DOHH2 (cell line): ENCODE results near the gene IGF1R.

ENCODE experiments used
- H3F3A ChIP-seq: fragments of 200-600 bp; sonication (generic), shearing (Covaris generic); 2 replicates; pipeline ENCODE4 v1.6.0; 2016; ENCODE audit warnings: antibody characterized with exemption, mild to moderate bottlenecking; ENCODE audit not compliant: control insufficient read depth, insufficient read depth
- H3K27ac ChIP-seq: fragments of 200-600 bp; sonication (generic); 2 replicates; pipeline ENCODE4 v1.5.1; 2014; ENCODE audit warnings: low read depth, mild to moderate bottlenecking, low read length, moderate library complexity
- H3K27me3 ChIP-seq: fragments of 200-600 bp; sonication (generic); 2 replicates; pipeline ENCODE4 v1.6.1; 2014; ENCODE audit warnings: mild to moderate bottlenecking, low read length, mixed read lengths; ENCODE audit not compliant: control insufficient read depth
- H3K36me3 ChIP-seq: fragments of 200-600 bp; sonication (generic); 2 replicates; pipeline ENCODE4 v1.6.1; 2014; ENCODE audit warnings: mild to moderate bottlenecking, low read length, moderate library complexity, mixed read lengths; ENCODE audit not compliant: control insufficient read depth
- H3K4me1 ChIP-seq: fragments of 200-600 bp; sonication (generic); 2 replicates; pipeline ENCODE4 v1.6.1; 2014; ENCODE audit warnings: mild to moderate bottlenecking, low read length, mixed read lengths; ENCODE audit not compliant: control insufficient read depth
- H3K4me2 ChIP-seq: fragments of 200-600 bp; sonication (generic); 2 replicates; pipeline ENCODE4 v1.6.0; 2014; ENCODE audit warnings: mild to moderate bottlenecking, low read length, moderate library complexity
- H3K4me3 ChIP-seq: fragments of 200-600 bp; sonication (generic); 2 replicates; pipeline ENCODE4 v1.5.1; 2014; ENCODE audit warnings: mild to moderate bottlenecking, low read length, mixed read lengths
- H3K79me2 ChIP-seq: fragments of 200-600 bp; sonication (generic); 2 replicates; pipeline ENCODE4 v1.6.1; 2014; ENCODE audit warnings: mild to moderate bottlenecking, low read length, mixed read lengths; ENCODE audit not compliant: control insufficient read depth
- H3K9me2 ChIP-seq: fragments of 200-600 bp; sonication (generic); replicated peaks from 2 replicates; pipeline ENCODE4 v1.6.1; 2014; ENCODE audit warnings: mild to moderate bottlenecking, low read length, mixed read lengths; ENCODE audit not compliant: control insufficient read depth
- H3K9me3 ChIP-seq: fragments of 200-600 bp; sonication (generic); 2 replicates; pipeline ENCODE4 v1.6.1; 2014; ENCODE audit warnings: antibody characterized with exemption, low read length, mixed read lengths; ENCODE audit not compliant: control insufficient read depth, insufficient read depth
- H4K20me1 ChIP-seq: fragments of 200-600 bp; sonication (generic); 2 replicates; pipeline ENCODE4 v1.6.0; 2014; ENCODE audit warnings: low read depth, mild to moderate bottlenecking, antibody characterized with exemption, low read length, moderate library complexity; ENCODE audit not compliant: control insufficient read depth, insufficient read depth
- EZH2phosphoT487 ChIP-seq: fragments of 200-600 bp; sonication (generic); IDR thresholded peaks from 2 replicates; pipeline ENCODE4 v1.6.1; 2017; ENCODE audit warnings: borderline replicate concordance, mild to moderate bottlenecking, antibody characterized with exemption, low read length, moderate library complexity, mixed read lengths
- TF ChIP-seq, protein P1 (sequence below): fragments of 200-600 bp; sonication (generic); IDR thresholded peaks from one replicate; pipeline ENCODE4 v1.5.1; 2014; ENCODE audit warnings: antibody characterized with exemption, mild to moderate bottlenecking, low read depth, low read length; ENCODE audit not compliant: poor library complexity, severe bottlenecking

The IGF1R gene

GRCh38 chr15:98901434-98902072 is 253.2 kb downstream of the IGF1R start:
- Histone ChIP-seq H3K27ac (no peak overlapping the region), H3K27me3 (no peaks in the 10 kb centered on the region), H3K79me2 (no peaks in the 10 kb centered on the region; the same call in 1 of the 2 replicates), H3K4me3 (no peak overlapping the region), H3K9me2 (no peaks in the 10 kb centered on the region), H3F3A (no peaks in the 10 kb centered on the region), H3K9me3 (no peaks in the 10 kb centered on the region), H3K36me3 (no peaks in the 10 kb centered on the region), H4K20me1 (no peaks in the 10 kb centered on the region), H3K4me2 (no peak overlapping the region), H3K4me1 (no peaks in the 10 kb centered on the region)
- TF ChIP-seq, protein P1, sequence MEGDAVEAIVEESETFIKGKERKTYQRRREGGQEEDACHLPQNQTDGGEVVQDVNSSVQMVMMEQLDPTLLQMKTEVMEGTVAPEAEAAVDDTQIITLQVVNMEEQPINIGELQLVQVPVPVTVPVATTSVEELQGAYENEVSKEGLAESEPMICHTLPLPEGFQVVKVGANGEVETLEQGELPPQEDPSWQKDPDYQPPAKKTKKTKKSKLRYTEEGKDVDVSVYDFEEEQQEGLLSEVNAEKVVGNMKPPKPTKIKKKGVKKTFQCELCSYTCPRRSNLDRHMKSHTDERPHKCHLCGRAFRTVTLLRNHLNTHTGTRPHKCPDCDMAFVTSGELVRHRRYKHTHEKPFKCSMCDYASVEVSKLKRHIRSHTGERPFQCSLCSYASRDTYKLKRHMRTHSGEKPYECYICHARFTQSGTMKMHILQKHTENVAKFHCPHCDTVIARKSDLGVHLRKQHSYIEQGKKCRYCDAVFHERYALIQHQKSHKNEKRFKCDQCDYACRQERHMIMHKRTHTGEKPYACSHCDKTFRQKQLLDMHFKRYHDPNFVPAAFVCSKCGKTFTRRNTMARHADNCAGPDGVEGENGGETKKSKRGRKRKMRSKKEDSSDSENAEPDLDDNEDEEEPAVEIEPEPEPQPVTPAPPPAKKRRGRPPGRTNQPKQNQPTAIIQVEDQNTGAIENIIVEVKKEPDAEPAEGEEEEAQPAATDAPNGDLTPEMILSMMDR, result no peak
- TF ChIP-seq EZH2phosphoT487, result no peak

GRCh38 chr15:98902931-98903330 is 254.6 kb downstream of the IGF1R start:
- Histone ChIP-seq H3K4me1 (no peaks in the 10 kb centered on the region), H3K4me2 (no peak overlapping the region), H3K27ac (no peak overlapping the region), H3K36me3 (no peaks in the 10 kb centered on the region), H4K20me1 (no peaks in the 10 kb centered on the region), H3K27me3 (no peaks in the 10 kb centered on the region), H3K9me3 (no peaks in the 10 kb centered on the region), H3F3A (no peaks in the 10 kb centered on the region), H3K4me3 (no peak overlapping the region), H3K9me2 (no peaks in the 10 kb centered on the region), H3K79me2 (no peaks in the 10 kb centered on the region)
- TF ChIP-seq, protein P1, result no peak
- TF ChIP-seq EZH2phosphoT487, result no peak

- H3K79me2 ChIP-seq, result no peaks in the 10 kb centered on the region
- no peaks in the 10 kb centered on the region for H3K9me3 ChIP-seq
- H3K4me3 ChIP-seq, result no peak overlapping the region
- H3K4me1 ChIP-seq, result no peaks in the 10 kb centered on the region
- H3K27ac ChIP-seq, result no peak overlapping the region
- no peak for TF ChIP-seq EZH2phosphoT487
- TF ChIP-seq, protein P1, result no peak
- no peaks in the 10 kb centered on the region for H3K27me3 ChIP-seq
- no peak overlapping the region for H3K4me2 ChIP-seq
- H3K36me3 ChIP-seq, result no peaks in the 10 kb centered on the region
- H4K20me1 ChIP-seq, result no peaks in the 10 kb centered on the region
- H3K9me2 ChIP-seq, result no peaks in the 10 kb centered on the region
- H3F3A ChIP-seq, result no peaks in the 10 kb centered on the region
Measured at GRCh38 chr15:98903377-98904018, 255.2 kb downstream of the IGF1R start.
